GM21619 (cell line): ENCODE measurements around the gene CRYBB1.
"Not testable (repeated sequence)": the region's sequence is repeated elsewhere in the genome, so short reads cannot be mapped to it uniquely, and the experiment has no call there.

Source experiments
- ATAC-seq: cut with Tn5 transposase; IDR thresholded peaks from one replicate; pipeline ENCODE4 v1.9.1; 2021; ENCODE audit not compliant: unreplicated experiment

CRYBB1 gene

GRCh38 chr22:26642465-26643417 lies 24.9 kb upstream of the CRYBB1 start:
- no peak for ATAC-seq

- no peak for ATAC-seq
These were observed 18.5 kb upstream of the CRYBB1 start for GRCh38 chr22:26636296-26636695.

- no peak for ATAC-seq
These were observed 17.3 kb upstream of the CRYBB1 start for GRCh38 chr22:26635117-26635516.

GRCh38 chr22:26634189-26634588 lies 16.4 kb upstream of the CRYBB1 start:
- ATAC-seq = no peak

- no peak for ATAC-seq
These were observed 14.8 kb upstream of the CRYBB1 start for GRCh38 chr22:26632422-26633155.

- ATAC-seq = no peak
These were observed 13.5 kb upstream of the CRYBB1 start for GRCh38 chr22:26631282-26631681.

GRCh38 chr22:26629988-26630761 lies 12.3 kb upstream of the CRYBB1 start:
- no peak for ATAC-seq

GRCh38 chr22:26624803-26625202 lies 7.0 kb upstream of the CRYBB1 start:
- no peak for ATAC-seq

- no peak for ATAC-seq
These were observed 6.2 kb upstream of the CRYBB1 start for GRCh38 chr22:26623984-26624383.

GRCh38 chr22:26621663-26622062 lies 3.8 kb upstream of the CRYBB1 start, which contains the start of gene CRYBA4:
Gene CRYBA4 (plus strand): TSS chr22:26621963. CDS start chr22:26622597, 634 bp downstream.
- no peak for ATAC-seq

- no peak for ATAC-seq
These were observed 2.4 kb upstream of the CRYBB1 start for GRCh38 chr22:26620197-26620596.

GRCh38 chr22:26619510-26619909 lies 1.7 kb upstream of the CRYBB1 start:
- no peak for ATAC-seq

GRCh38 chr22:26618455-26618854 lies 628 bp upstream of the CRYBB1 start:
- ATAC-seq = no peak

- ATAC-seq = no peak
These were observed 1.2 kb downstream of the CRYBB1 start for GRCh38 chr22:26616650-26617049.

- ATAC-seq = no peak
These were observed 1.9 kb downstream of the CRYBB1 start for GRCh38 chr22:26615830-26616435.

- ATAC-seq = no peak
These were observed 2.7 kb downstream of the CRYBB1 start for GRCh38 chr22:26615149-26615548.

GRCh38 chr22:26614322-26614721 lies 3.5 kb downstream of the CRYBB1 start:
- no peak for ATAC-seq

GRCh38 chr22:26613753-26614152 lies 4.1 kb downstream of the CRYBB1 start:
- ATAC-seq = not testable (repeated sequence)

- ATAC-seq = no peak
These were observed 5.2 kb downstream of the CRYBB1 start for GRCh38 chr22:26612652-26613051.

GRCh38 chr22:26610996-26611395 lies 6.8 kb downstream of the CRYBB1 start:
- no peak for ATAC-seq
